Adipose tissue (tissue), 3 donors: ENCODE measurements around the gene GJC2. TPM values are rescaled to one million over a fixed set of nuclear protein-coding genes. Genes with fewer than 3 reads are reported as not detected.
A peak's percentile ranks its signal among the peaks of the same experiment; 100 is the strongest.
"Not testable (repeated sequence)": the region's sequence is repeated elsewhere in the genome, so short reads cannot be mapped to it uniquely, and the experiment has no call there.

ENCODE experiments used
- H3K27ac ChIP-seq: one replicate; pipeline ENCODE4 v1.5.1; 2013; ENCODE audit warnings: low read depth, low read length
- WGBS, 3 donors: extraction: QIAGEN DNeasy Blood & Tissue Kit; methylation state at CpG; one replicate each; pipeline ENCODE4 v1.1.7; 2013; 5-methylcytosine and 5-hydroxymethylcytosine counted together
- polyA plus RNA-seq, 3 donors: library from polyadenylated mRNA; stranded (reverse); fragments of 200-250 nt; gene quantifications; one replicate each; pipeline ENCODE4 v1.2.3, GENCODE V29; 2013
- donor health status: healthy with polysubstance abuse.
- donor health status: Bipolar disorder and iron deficiency.
- donor health status: healthy.

GJC2 gene
- polyA plus RNA-seq, 3 donors: 0.29 to 5.3 (median 2.0) TPM

DNA sequence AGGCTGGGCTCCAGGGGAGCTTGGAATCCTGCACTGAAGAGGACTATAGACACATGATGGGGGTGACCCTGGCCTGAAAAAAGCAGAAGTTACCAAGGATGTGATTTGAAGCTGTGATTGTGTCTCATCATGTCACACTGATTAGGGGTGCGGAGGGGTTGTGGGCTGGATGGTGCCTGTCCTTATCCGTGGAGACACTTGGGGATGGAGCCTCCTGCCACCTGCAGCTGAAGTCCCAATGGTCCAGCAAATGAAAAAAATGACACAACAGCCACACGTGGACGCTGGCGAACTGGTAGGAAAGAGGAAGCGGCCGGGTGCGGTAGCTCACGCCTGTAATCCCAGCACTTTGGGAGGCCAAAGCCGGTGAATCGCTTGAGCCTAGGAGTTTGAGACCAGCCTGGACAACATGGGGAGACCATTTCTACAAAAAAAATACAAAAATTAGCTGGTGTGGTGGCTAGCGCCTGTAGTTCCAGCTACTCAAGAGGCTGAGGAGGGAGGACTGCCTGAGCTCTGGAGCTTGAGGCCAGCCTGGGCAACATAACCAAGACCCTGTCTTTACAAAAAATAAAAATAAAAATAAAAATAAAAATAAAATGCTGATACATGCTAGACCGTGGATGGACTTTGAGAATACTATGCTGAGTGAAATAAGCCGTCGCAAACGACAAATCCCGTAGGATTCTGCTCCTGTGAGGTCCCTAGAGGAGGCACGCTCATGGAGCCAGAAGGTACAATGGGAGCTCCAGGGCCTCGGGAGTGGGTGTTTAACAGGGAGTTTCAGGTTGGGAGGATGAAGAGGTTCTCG, 15.0 kb downstream of the GJC2 start:
- WGBS, 3 donors: 43 to 52% (median 45%) methylated on average over 20 of the region's 20 CpGs
- H3K27ac ChIP-seq: no peak overlapping the region

DNA sequence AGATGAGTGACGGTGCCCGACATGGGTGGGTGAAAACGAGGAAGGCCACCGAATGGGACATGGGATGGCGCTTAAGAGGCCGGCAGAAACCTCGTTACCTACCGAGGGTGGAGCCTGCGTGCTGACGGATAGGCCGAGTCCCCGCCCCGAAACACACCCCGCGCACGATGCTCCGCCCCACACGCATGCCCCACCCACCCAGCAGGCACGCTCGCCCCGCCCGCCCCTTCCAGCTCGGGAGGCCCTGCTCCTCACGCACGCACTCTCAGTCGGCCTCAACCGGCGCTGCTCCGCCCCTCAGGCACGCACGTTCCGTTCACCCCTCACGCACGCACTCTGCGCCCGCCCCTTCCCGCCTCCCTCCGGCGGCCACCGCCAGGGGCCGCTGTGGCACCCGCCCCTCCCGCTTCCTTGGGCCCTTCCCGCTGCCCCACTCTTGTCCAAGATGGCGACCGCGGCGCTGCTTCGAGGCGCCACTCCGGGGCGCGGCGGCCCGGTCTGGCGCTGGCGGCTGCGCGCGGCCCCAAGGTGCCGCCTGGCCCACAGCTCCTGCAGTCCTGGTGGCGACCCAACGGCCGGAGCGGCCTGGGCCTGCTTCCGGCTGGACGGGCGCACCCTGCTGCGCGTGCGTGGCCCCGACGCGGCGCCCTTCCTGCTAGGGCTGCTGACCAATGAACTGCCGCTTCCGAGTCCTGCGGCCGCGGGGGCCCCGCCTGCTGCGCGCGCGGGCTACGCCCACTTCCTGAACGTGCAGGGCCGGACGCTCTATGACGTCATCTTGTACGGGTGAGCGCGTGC, 15.8 kb downstream of the GJC2 start, which contains the start of gene IBA57:
Gene IBA57 (plus strand): TSS at position 433 of the 798 bp plus-strand sequence. CDS start 13 bp downstream, at position 446.
- H3K27ac ChIP-seq: peak within 1 kb of the TSS; percentile 73
- WGBS, 3 donors: 0% methylated on average over 75 to 93 of the region's 93 CpGs

DNA sequence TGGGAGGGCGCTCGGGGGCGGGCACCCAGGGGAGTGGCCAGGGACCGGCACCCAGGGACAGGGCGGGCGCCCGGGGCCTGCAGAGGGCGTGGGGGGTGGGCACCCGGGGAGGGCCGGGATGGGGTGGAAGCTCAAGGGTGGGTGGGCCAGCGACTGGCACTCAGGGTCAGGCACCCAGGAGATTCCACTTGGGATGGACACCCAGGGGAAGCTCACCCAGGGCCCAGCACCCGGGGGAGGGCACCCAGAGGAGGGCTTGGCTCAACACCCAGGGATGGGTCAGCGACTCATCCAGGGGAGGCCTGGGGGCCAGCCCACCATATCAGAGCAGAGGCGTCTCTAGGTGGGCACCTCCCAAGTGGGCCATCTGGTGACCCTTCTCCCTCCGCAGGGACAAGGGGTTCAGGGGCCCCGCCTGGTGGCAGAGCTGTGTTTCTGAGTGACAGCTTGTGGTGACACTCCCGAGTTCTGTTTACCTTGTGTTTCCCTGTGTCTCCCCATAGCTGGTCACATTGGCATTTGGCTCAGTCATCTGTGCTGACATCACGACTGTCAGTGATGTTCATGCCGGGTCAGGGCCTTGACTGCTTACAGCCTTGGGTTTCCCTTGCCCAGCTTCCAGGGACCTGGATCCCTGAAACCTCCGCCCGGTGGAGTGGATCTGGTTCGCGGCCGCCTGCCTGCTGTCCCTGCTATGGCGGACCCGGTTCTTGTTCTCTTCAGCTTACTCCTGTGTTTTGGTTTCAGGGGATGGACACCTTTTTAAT, 16.6 kb downstream of the GJC2 start:
- WGBS, 3 donors: 10 to 19% (median 17%) methylated on average over 24 to 26 of the region's 26 CpGs
- peak overlapping the region; percentile 73 for H3K27ac ChIP-seq

DNA sequence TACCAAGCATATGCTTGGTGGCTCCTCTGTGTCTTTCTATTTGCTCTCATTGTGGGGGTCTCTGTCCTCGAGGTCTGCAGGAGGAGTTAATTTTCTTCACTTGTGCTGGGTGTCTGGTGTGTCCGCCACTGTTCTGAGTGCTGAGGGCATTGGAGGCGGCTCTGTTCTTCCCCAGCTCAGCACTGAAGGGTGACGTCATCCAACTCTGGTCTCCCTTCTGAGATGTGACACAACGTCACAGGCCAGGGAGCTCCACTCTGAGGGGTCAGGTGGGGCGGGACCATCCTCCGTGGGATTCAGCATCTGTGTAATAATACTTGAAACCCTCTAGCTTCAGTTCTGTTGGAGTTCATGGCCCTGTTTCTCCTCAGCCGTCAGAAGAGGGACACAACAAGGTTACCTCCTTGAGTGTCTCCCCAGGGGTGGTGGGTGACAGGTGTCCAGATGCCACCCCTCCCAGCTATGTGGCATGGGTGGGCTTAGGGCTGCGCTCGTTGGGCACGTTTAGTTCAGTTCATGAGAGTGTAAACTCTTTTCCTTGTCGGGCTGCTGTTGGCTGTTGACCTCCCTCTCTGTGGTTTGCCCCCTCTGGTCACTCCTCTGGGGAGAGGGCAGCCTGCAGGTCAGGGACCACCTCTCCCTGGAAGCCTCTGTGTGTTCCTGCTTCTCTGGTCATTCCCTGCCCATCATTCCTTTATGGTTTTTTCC, 19.0 kb downstream of the GJC2 start:
- WGBS, 3 donors: 82 to 87% (median 84%) methylated on average over 12 of the region's 12 CpGs
- H3K27ac ChIP-seq: no peak overlapping the region

DNA sequence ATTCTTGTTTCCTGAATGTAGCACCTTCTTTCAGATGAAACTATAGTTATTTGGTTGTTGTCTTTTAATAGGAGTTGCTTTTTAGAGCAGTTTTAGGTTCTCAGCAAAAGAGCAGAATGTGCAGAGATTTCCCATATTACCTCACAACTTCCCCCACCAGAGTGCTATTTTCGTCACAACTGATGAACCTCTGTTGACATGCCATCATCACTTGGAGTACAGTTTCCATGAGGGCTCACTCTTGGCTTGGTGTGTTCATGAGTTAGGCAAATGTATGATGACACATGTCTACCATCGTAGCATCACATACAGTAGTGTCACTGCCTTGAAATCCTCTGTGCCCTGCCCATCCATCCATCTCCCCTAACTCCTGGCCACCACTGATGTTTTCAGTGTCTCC, 19.6 kb downstream of the GJC2 start:
- 72 to 88% (median 81%) methylated on average over 2 of the region's 2 CpGs for WGBS, 3 donors
- H3K27ac ChIP-seq: no peak overlapping the region

DNA sequence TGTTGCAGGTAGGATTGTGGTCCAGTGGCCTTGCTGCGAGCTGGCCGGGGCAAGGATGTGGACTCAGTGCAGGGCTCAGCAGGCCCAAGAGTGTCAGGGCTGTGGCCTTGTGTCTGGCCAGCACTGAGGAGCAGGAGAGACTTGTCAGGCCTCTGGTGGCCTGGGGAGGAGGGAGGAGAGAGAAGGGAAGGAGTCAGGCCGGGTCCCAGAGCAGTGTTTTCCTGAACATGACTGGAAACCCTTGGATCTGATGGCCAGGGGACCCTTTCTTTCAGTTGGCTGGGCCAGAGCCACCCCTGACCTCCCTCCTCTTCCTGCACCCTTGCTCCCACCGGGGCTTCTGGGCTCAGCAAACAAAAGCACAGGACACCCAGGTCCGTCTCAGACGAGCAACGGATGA, 20.9 kb downstream of the GJC2 start:
- WGBS, 3 donors: 86 to 89% (median 88%) methylated on average over 4 to 7 of the region's 7 CpGs
- no peak overlapping the region for H3K27ac ChIP-seq

DNA sequence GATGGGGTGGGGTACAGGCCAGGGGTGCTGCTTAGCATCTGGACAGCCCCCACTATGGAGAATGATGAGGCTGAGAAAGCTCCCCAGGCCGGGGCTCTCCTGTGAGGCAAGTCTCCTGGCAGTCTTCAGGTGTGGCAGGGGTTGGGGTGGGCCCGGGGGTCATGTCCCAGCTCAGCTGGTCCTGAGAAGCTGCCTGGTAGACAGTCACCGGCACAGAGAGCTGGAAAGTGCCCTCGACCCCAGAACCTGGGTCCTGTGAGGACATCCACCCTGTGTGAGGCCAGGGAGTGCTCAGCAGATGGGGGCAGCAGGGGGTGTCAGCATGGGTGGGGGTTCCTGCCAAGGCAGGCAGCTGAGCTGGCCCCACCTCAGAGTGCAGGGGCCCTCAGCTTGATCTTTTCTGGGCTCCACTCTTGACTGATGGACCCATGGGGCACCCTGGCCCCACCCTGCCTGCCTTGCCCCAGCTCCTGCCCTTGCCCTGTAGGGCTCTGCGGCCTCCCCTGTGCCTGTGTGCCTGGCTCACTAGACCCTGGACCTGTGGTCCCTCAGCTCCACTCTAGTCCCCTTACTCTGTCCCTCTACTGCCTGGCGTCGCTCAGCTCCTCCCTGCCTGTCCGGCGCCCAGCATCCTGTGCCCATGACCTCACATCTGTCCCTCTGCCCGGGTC, 21.6 kb downstream of the GJC2 start:
- 76 to 82% (median 77%) methylated on average over 10 of the region's 10 CpGs for WGBS, 3 donors
- H3K27ac ChIP-seq: no peak overlapping the region

DNA sequence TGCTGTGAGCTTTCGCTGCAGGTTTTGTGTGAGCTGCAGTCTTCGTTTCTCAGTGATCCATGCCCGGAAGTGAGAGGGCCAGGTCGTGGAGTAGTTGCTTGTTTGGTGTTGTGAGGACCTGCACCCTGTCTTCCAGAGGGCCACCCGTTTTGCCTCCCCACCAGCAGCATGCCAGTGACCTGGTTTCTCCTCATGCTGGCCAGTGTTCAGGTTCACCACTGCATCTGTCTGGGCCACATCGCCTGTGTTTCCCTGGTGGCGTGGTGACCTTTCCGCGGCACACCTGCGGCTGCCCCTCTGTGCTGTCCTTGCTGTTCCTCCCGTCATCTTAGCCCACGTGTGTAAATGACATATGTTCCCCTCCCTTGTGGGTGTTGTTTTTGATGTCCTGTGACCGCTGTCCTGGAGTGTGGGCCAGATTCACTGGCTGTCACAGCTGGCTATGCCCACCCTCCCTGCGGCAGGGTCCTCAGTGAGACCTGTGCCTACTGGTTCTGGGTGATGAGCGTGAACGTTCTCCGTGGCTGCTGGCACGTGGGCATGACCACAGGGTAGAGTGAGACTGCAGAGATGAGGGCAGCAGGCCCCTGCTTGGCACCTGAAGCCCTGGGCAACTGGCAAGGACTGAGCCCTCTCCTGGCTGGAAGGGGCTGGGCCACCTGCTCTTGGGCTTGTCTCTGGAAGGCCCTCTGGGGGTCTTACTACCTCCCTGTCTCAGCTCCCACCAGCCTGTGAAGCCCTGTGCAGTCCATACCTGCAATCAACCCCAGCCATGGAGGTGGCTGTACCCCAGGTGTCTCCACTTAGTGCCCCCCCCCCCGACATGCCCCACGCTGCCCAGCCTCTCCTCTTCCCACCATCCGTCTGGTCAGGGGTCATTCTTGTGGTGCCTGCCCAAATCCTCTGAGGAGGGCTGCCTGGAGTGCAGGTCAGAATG, 23.1 kb downstream of the GJC2 start:
- 84 to 87% (median 87%) methylated on average over 21 of the region's 21 CpGs for WGBS, 3 donors

DNA sequence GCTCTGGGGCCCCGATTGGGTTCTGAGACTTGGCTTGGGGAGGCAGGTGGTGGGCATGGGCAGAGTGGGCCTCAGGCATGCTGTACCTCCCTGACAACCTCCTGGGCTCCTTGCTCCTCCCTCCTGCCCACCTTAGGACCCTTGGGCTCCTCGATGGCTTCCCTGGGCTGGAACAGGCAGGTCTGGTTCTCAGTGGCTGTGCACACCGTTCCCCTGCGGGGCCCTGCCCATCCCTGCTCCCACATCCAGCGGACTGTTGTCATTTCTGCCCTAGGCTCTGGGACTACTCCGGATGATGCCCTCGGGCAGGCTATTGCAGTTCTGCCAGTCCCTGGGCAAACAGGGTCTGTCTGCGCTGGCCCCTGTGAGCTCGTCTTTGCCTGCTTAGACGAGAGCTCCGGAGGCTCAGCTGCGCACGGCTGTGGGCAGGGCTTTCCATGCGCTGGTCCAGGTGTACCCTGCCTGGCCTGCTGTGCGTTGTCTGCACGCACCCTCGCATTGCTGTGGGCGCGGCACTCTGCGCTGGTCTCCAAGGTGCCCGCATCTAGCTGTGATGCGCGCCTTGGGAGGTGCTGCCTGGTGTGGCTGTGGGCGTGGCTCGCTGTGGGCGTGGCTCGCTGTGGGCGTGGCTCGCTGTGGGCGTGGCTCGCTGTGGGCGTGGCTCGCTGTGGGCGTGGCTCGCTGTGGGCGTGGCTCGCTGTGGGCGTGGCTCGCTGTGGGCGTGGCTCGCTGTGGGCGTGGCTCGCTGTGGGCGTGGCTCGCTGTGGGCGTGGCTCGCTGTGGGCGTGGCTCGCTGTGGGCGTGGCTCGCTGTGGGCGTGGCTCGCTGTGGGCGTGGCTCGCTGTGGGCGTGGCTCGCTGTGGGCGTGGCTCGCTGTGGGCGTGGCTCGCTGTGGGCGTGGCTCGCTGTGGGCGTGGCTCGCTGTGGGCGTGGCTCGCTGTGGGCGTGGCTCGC, 24.1 kb downstream of the GJC2 start:
- H3K27ac ChIP-seq: not testable (repeated sequence)
- WGBS, 3 donors: 63 to 77% (median 71%) methylated on average over 29 to 33 of the region's 69 CpGs

More for the DNA sequence above, 23.1 kb downstream of the GJC2 start:
- no peak overlapping the region for H3K27ac ChIP-seq

DNA sequence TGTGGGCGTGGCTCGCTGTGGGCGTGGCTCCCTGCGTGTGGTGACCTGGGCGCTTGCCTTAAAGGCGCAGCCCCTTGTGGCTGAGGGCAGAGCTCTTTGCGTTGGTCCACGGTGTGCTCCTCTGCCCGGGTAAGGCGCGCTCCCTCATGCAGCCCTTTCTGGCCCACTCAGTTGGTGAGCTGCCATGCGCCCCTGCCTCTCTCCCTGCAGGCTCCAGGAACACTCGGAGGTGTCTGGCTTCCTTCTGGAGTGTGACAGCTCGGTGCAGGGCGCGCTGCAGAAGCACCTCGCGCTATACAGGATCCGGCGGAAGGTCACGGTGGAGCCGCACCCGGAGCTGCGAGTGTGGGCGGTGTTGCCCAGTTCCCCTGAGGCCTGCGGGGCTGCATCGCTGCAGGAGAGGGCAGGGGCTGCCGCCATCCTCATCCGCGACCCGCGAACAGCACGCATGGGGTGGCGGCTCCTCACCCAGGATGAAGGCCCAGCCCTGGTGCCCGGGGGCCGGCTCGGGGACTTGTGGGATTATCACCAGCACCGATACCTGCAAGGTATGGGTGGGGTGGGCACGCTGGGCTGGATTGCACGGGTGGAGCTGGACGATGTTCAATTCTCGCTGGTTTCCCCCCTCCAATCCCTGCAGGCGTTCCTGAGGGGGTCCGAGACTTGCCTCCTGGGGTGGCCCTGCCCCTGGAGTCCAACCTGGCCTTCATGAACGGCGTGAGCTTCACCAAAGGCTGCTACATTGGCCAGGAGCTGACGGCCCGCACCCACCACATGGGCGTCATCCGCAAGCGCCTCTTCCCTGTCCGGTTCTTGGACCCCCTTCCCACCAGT, 25.0 kb downstream of the GJC2 start:
- no peak overlapping the region for H3K27ac ChIP-seq
- 91 to 96% (median 91%) methylated on average over 46 to 52 of the region's 52 CpGs for WGBS, 3 donors

DNA sequence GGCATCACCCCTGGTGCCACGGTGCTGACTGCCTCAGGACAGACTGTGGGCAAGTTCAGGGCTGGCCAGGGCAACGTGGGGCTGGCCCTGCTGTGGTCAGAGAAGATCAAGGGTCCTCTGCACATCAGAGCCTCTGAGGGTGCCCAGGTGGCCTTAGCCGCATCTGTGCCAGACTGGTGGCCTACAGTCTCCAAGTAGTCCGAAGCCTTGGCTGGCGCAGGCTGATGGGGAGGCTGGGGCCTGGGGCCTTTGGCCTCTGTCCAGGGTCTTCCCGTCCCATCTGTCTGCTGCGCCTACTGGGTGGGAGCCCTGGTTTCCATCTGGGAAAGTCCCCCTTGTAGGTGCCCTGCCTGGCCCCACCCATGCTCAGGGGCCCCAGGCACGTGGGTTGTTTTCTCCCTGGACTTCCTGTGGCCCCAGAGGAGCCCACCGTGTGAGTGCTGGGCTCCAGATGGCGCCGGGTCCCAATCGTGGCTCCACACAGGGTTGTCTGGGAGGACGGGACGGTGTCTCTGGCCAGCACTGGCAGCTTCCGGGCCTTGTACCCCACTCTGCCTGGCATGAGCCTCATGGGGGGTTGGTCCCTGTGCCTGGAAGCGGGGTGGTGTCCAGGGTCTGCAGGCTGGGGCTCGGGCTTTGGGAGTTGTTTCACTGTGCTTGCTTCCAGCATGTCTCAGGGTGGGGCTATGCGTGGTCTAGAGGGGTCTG, 25.7 kb downstream of the GJC2 start:
- 87 to 92% (median 90%) methylated on average over 18 of the region's 18 CpGs for WGBS, 3 donors
- no peak overlapping the region for H3K27ac ChIP-seq

DNA sequence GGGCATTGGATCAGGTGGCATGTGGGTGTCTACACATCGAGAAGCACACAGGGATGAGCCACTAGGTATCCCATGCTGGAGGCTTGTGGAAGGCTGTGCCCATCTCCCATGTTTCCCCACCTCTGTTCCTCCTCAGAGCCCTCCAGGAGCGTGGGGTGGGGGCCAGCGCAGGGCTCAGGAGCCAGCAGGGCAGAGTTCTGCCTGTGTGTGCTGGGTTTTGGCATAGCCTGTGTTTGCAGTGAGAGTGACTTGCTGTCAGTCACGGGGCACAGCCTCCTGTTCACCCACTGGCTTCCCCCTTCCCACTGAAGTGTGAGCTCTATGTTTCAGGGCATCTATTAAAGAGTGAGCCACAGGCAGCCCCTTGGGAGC, 26.3 kb downstream of the GJC2 start:
- 95 to 98% (median 95%) methylated on average over 4 of the region's 4 CpGs for WGBS, 3 donors
- no peak overlapping the region for H3K27ac ChIP-seq

DNA sequence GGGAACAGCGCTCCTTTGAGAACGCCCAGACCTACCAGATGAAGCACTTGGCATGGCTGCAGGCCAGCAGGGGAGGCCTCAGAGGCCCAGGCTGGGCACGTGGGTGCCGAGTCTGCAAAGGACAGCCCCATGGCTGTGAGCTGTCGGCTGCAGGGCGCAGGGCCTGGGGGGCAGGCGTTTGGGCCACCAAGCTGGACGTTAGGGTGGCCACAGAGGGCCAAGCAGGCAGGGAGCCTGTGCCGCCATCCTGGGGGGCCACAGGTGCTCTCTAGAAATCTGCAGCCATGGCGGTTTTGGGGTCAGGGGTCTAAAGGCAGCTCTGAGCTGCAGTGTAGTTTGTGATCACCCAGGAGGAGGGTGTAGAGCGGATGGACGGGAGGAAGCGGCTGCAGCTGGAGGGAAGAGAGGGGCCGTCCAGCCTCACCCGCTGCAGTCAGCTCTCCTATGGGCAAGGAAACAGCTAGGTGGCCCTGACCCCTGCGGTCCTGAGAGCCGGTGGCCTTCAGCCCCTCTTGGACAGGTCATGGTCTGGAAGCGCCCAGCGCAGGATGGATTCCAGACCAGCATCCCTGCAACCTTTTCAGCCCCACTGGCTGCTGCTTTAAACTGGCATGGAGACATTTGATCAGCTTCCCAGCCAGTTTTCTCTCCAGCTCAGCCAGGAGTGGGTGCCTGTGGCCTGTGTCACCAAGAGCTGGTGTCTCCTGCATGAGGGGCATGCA, 26.9 kb downstream of the GJC2 start:
- H3K27ac ChIP-seq: no peak overlapping the region
- 91 to 95% (median 91%) methylated on average over 19 of the region's 19 CpGs for WGBS, 3 donors

DNA sequence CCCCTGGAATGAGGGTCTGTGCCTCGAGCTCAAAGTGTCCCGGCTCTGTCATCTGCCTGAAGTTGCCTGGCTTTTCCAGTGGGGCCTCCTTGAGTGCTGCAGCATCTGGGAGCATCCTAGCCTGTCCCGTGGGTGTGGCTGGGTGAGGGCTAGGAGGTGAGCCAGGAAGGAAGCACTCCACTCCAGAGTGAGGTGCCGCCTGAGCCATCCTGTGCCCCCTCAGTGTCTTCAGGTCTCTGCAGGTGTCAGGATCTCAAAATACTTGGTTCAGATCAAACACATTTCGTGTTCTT, 27.4 kb downstream of the GJC2 start:
- 75 to 90% (median 85%) methylated on average over 5 of the region's 5 CpGs for WGBS, 3 donors
- H3K27ac ChIP-seq: no peak overlapping the region
